Epithelial cell of umbilical artery (primary cell): ENCODE results near the gene CACUL1. TPM values are rescaled to one million over a fixed set of nuclear protein-coding genes. Genes with fewer than 3 reads are reported as not detected.

Source experiments
- total RNA-seq: library from RNA; depleted of rRNA; stranded (reverse); fragments of >200 nt; gene quantifications from 2 replicates; pipeline ENCODE4 v1.2.3, GENCODE V29; 2014

CACUL1 gene
- total RNA-seq = 19.9 and 20.8 TPM in 2 replicates

GRCh38 chr10:118754556-118755423 is at the start of gene CACUL1:
CACUL1 (minus strand) TSS chr10:118754970; CDS start chr10:118754762, 208 bp downstream.

Other genes starting within 250 kb of the CACUL1 start
- gene PRLHR, start 159.3 kb downstream of the CACUL1 start, total RNA-seq = not detected in 2 replicates